Measurements from ENCODE around the gene IGIP.
A peak's percentile ranks its signal among the peaks of the same experiment; 100 is the strongest.

Gene IGIP

DNA sequence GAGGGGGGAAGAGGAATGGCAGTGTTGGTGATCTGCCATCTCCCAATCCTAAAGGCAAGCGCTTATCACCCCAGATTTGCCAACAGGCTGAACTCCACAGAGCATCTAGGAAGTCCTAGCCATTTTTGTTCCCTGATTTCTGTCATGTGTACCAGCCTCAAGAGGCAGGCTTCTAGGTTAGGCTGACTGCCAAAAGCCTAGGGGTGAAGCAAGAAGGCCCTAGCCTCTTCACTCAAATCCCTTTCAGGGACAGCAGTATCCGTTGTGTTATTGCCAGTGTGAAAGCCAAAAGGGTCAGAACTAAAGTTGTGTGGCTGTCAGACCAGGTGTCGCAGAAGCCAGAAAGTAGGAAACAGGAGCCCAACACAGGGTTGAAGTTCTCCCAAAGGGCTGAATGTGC, 14.7 kb downstream of the IGIP start:
- ATAC-seq (replicated peaks) = no peak

DNA sequence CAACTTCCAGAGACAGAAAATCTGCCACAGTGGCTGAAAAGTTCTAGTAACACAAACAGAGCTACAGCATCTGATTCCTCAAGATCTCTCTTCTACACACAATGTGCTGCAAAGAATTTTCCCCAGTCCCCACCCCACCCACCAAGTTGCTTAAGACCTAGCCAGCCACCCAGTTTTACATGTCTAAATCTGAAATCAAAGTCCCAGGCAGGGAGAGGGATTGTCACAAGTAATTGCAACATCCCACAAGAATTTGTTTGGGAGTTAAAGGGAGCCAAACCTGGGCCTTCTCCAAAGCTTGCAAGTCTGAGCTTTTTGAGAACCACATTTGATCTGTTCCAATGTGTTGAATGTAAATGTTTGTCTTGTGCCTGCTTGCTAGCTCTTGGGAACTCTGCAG, 15.5 kb downstream of the IGIP start:
- Mint-ChIP-seq H3K36me3 (no peaks in the 10 kb centered on the region), H3K4me1 (peaks cover 22 to 49% of the 10 kb centered on the region in 2 donors), H3K27ac (no peak overlapping the region), H3K4me3 (no peak overlapping the region), H3K9me3 (no peaks in the 10 kb centered on the region), H3K27me3 (peaks cover 8 to 18% of the 10 kb centered on the region in 2 donors)
- DNase-seq (no peak), ATAC-seq (replicated peaks) (no peak)

More for the DNA sequence above, 14.7 kb downstream of the IGIP start:
- no peak overlapping the region for H3K4me3 Mint-ChIP-seq
- H3K4me1 Mint-ChIP-seq = peaks cover 22 to 41% of the 10 kb centered on the region in 2 donors
- H3K27me3 Mint-ChIP-seq = peaks cover 5 to 10% of the 10 kb centered on the region in 2 donors
- no peaks in the 10 kb centered on the region for H3K9me3 Mint-ChIP-seq
- H3K27ac Mint-ChIP-seq = no peak overlapping the region
- H3K36me3 Mint-ChIP-seq = no peaks in the 10 kb centered on the region
- no peak for DNase-seq

DNA sequence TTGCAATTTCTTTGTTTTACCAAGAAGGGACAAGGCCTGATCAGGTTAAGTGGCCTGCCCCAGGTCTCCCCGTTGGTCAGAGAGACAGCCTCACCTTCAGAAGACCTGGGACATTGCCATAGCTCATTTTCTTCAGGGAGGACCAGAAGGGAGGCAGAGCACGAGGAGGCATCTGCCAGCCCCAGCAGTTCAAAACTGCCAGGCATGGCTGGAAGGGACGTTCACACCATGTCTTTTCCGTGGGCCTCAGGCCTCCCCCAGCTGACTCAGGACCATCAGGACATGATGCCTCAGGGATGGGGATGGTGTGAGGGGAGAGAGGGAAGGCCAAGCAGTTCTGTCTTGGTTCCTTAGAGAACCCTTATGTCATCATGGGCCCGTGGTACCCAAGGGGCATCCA, 16.5 kb downstream of the IGIP start:
- DNase-seq (no peak), ATAC-seq (replicated peaks) (no peak)
- H3K4me1 Mint-ChIP-seq = peaks cover 25 to 53% of the 10 kb centered on the region in 2 donors
- no peak overlapping the region for H3K4me3 Mint-ChIP-seq
- H3K36me3 Mint-ChIP-seq = no peaks in the 10 kb centered on the region
- no peak overlapping the region for H3K27ac Mint-ChIP-seq
- peaks cover 8 to 28% of the 10 kb centered on the region in 2 donors for H3K27me3 Mint-ChIP-seq
- no peaks in the 10 kb centered on the region for H3K9me3 Mint-ChIP-seq

GRCh38 chr5:140142856-140143255, 17.1 kb downstream of the IGIP start:
- Mint-ChIP-seq H3K27ac (no peak overlapping the region), H3K27me3 (peaks cover 13 to 35% of the 10 kb centered on the region in 2 donors), H3K4me3 (no peak overlapping the region), H3K36me3 (no peaks in the 10 kb centered on the region), H3K4me1 (peaks cover 23 to 51% of the 10 kb centered on the region in 2 donors), H3K9me3 (no peaks in the 10 kb centered on the region)
- DNase-seq (no peak), ATAC-seq (replicated peaks) (no peak)

DNA sequence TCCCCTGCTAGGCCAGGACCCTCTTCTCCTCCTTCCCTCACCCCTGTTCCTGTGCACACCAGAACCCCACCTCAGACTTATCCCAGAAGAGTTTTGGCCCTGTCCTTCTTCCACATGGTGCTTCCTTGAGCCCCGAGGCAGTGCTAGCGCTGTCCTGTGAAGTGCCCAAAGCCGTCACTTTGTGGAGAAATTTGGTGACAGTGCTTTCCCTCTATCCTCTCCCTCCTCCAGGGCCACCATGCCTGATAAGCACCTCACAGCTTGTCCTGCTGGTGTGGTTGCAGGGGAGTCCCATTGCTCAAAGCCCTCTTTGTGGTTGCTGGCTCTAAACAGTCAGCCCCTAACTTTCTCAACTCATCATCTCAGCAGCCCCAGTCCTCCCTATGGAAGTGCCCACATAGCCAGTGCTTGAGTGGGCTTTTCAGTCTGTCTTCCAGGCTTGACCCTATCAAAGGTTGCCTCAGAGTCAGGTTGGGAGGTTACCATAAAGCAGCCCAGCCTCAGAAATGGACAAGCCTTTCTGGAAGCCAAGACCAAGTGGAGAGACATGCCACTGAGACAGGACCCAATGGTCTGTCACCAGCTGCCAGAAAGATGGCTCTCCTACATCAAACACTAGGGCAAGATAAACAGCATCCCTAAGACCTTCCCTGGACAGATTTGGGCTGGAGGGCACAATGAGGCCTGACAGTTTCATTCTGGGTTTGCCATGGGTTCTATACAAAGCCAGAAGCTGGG, 18.0 kb downstream of the IGIP start:
- no peak overlapping the region for H3K27ac Mint-ChIP-seq
- DNase-seq (no peak), ATAC-seq (replicated peaks) (peak in 1 of 2 donors; percentile 2)
- peaks cover 16 to 38% of the 10 kb centered on the region in 2 donors for H3K27me3 Mint-ChIP-seq
- peaks cover 22 to 48% of the 10 kb centered on the region in 2 donors for H3K4me1 Mint-ChIP-seq
- no peaks in the 10 kb centered on the region for H3K9me3 Mint-ChIP-seq
- H3K36me3 Mint-ChIP-seq = no peaks in the 10 kb centered on the region
- H3K4me3 Mint-ChIP-seq = no peak overlapping the region

- Mint-ChIP-seq H3K36me3 (no peaks in the 10 kb centered on the region), H3K27ac (no peak overlapping the region), H3K4me3 (peak overlapping the region; percentile 60 to 82), H3K27me3 (peaks cover 16 to 38% of the 10 kb centered on the region in 2 donors), H3K4me1 (peaks cover 21 to 43% of the 10 kb centered on the region in 2 donors), H3K9me3 (no peaks in the 10 kb centered on the region)
- DNase-seq (no peak), ATAC-seq (replicated peaks) (no peak)
These were observed 19.5 kb downstream of the IGIP start for GRCh38 chr5:140145256-140145655.

- Mint-ChIP-seq H3K27ac (peak overlapping the region; percentile 56), H3K4me1 (peaks cover 20 to 36% of the 10 kb centered on the region in 2 donors), H3K27me3 (peaks cover 16 to 38% of the 10 kb centered on the region in 2 donors), H3K4me3 (peak overlapping the region; percentile 60 to 82), H3K36me3 (no peaks in the 10 kb centered on the region), H3K9me3 (no peaks in the 10 kb centered on the region)
- ATAC-seq (replicated peaks) (peak; percentile 84 to 85), DNase-seq (peak; percentile 33)
These were observed 20.2 kb downstream of the IGIP start for GRCh38 chr5:140145818-140146522.

- Mint-ChIP-seq H3K4me1 (peaks cover 20 to 34% of the 10 kb centered on the region in 2 donors), H3K9me3 (no peaks in the 10 kb centered on the region), H3K27ac (no peak overlapping the region), H3K4me3 (peak overlapping the region; percentile 36 to 82), H3K27me3 (peaks cover 16 to 38% of the 10 kb centered on the region in 2 donors), H3K36me3 (no peaks in the 10 kb centered on the region)
- DNase-seq (no peak), ATAC-seq (replicated peaks) (no peak)
These were observed 20.7 kb downstream of the IGIP start for GRCh38 chr5:140146523-140146842.

- Mint-ChIP-seq H3K4me3 (no peak overlapping the region), H3K36me3 (no peaks in the 10 kb centered on the region), H3K9me3 (no peaks in the 10 kb centered on the region), H3K4me1 (peaks cover 20 to 34% of the 10 kb centered on the region in 2 donors), H3K27me3 (peaks cover 16 to 38% of the 10 kb centered on the region in 2 donors), H3K27ac (no peak overlapping the region)
- ATAC-seq (replicated peaks) = no peak
- no peak for DNase-seq
These were observed 21.7 kb downstream of the IGIP start for GRCh38 chr5:140147460-140147859.

DNA sequence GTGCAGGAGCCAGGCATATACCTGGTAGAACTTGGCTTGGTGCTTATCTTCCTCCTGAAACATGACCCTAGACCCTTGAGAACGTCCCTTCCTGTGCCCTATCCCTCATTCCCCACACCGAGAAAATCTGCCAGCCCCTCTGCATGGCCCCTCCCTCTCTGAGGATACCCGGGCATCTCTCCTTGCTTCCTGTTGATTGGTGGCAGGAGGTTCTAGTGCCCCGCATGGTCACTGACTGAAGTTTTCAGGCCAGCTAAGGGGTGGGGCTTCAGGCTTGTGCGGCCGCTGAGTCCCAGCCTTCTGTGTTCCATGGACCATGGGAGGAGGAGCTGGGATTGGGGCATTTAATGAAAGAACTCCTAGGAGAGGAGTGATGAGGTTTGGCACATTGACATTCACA, 22.8 kb downstream of the IGIP start:
- peaks cover 22 to 38% of the 10 kb centered on the region in 2 donors for H3K4me1 Mint-ChIP-seq
- no peak for ATAC-seq (replicated peaks)

DNA sequence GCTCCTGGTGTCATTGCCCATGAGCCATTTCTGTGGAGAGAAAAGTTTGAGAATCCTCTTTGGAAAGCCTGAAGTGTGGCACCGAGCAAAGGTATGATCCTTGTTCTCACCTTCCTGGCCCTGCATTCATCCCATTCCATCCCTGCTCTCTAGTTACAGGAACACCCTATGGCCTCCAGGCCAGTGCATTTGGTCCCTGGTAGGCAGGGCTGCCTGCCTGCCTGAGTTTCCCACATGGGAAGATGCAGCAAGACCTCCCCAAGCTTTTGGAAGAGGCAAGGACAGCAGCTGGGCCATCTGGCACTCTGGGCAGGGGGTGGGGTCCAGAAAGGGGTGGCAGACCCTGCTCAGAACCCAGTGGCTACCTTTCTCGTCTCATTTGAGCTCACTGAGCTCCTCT, 24.5 kb downstream of the IGIP start:
- ATAC-seq (replicated peaks) (no peak), DNase-seq (no peak)
- Mint-ChIP-seq H3K4me1 (peaks cover 12 to 23% of the 10 kb centered on the region in 2 donors), H3K27me3 (peaks cover 13 to 30% of the 10 kb centered on the region in 2 donors), H3K27ac (no peak overlapping the region), H3K4me3 (no peak overlapping the region), H3K9me3 (no peaks in the 10 kb centered on the region), H3K36me3 (no peaks in the 10 kb centered on the region)

More for the DNA sequence above, 22.8 kb downstream of the IGIP start:
- Mint-ChIP-seq H3K9me3 (no peaks in the 10 kb centered on the region), H3K4me3 (no peak overlapping the region), H3K36me3 (no peaks in the 10 kb centered on the region), H3K27me3 (peaks cover 16 to 38% of the 10 kb centered on the region in 2 donors), H3K27ac (no peak overlapping the region)
- no peak for DNase-seq

GRCh38 chr5:140151144-140152021, 25.6 kb downstream of the IGIP start:
- Mint-ChIP-seq H3K4me3 (no peak overlapping the region), H3K4me1 (peaks cover 6 to 12% of the 10 kb centered on the region in 2 donors), H3K9me3 (no peaks in the 10 kb centered on the region), H3K27ac (no peak overlapping the region), H3K27me3 (peaks cover 8 to 18% of the 10 kb centered on the region in 2 donors), H3K36me3 (no peaks in the 10 kb centered on the region)
- ATAC-seq (replicated peaks) (no peak), DNase-seq (no peak)

DNA sequence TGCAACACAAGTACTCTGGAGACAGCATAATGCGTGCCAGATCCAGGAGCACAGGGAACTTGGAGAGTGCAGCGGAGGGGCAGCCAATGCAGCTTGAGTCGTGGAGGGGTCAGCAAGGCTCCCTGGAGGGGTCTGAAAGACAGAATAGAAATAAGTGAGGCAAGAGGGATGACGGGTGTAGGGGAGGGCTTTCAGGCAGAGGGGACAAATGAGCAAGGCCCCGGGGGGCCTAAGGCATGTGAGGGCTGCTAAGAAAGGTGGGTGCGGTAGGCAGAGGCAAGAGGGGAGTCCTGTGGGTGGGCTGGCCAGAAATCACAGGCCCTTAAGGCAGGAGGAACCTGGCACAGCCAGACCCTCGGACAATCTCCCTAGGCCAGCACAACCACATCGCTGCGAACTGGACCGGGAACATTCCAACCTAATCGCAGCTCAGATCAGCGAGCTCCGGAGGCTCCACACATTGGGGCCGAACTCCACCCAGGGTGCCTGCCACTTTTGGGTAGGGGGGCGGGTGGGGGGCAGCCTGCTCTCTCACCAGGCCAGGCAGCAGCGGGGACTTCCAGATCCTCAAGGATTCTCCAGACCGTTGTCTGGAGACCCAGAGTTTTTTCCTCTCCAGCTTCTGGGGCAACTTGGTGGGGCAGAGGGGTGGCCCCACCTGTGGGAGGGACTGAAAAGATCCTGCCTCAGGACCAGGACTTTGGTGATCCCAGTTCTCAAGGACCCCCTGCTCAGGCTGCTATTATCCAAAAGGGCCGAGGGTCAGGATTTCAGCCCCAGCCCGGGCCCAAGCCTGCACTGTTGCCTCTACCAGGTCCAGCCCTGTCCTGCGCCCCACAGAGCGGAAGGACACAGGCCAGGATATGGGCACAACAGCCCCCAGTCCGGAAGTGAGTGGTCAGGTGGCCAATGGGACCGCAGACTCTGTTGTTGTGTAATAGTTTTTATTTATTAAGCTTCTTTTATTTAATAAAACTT, 26.6 kb downstream of the IGIP start:
- Mint-ChIP-seq H3K27me3 (peaks cover 8 to 9% of the 10 kb centered on the region in 2 donors), H3K27ac (no peak overlapping the region), H3K4me1 (peaks cover 6 to 10% of the 10 kb centered on the region in 2 donors), H3K4me3 (no peak overlapping the region), H3K9me3 (no peaks in the 10 kb centered on the region), H3K36me3 (no peaks in the 10 kb centered on the region)
- DNase-seq (no peak), ATAC-seq (replicated peaks) (no peak)
